CD4-positive, alpha-beta T cell treated with Interleukin-17A for 1 hour (primary cell): ENCODE data around the gene GALNT16.

ENCODE experiments used
- DNase-seq: peaks from one replicate; pipeline ENCODE4 v3.0.0-alpha.2; 2020

GALNT16 gene

GRCh38 chr14:69320581-69321365 lies 60.8 kb downstream of the GALNT16 start:
- DNase-seq: no peak

- DNase-seq: no peak
These were observed 61.8 kb downstream of the GALNT16 start for GRCh38 chr14:69321601-69322330.

- no peak for DNase-seq
These were observed 63.5 kb downstream of the GALNT16 start for GRCh38 chr14:69323266-69323998.

GRCh38 chr14:69323999-69324282 lies 64.0 kb downstream of the GALNT16 start:
- no peak for DNase-seq

GRCh38 chr14:69324341-69324931 lies 64.5 kb downstream of the GALNT16 start:
- DNase-seq: no peak

- no peak for DNase-seq
These were observed 65.1 kb downstream of the GALNT16 start for GRCh38 chr14:69325086-69325485.

- DNase-seq: no peak
These were observed 65.8 kb downstream of the GALNT16 start for GRCh38 chr14:69325646-69326265.

GRCh38 chr14:69326611-69327010 lies 66.7 kb downstream of the GALNT16 start:
- no peak for DNase-seq

GRCh38 chr14:69327507-69327906 lies 67.5 kb downstream of the GALNT16 start:
- no peak for DNase-seq

GRCh38 chr14:69328317-69328716 lies 68.4 kb downstream of the GALNT16 start:
- no peak for DNase-seq

GRCh38 chr14:69328765-69329164 lies 68.8 kb downstream of the GALNT16 start:
- no peak for DNase-seq

GRCh38 chr14:69331206-69331605 lies 71.2 kb downstream of the GALNT16 start:
- DNase-seq: no peak

- no peak for DNase-seq
These were observed 72.9 kb downstream of the GALNT16 start for GRCh38 chr14:69332782-69333395.

GRCh38 chr14:69333791-69334337 lies 73.9 kb downstream of the GALNT16 start:
- no peak for DNase-seq

GRCh38 chr14:69334576-69334975 lies 74.6 kb downstream of the GALNT16 start:
- DNase-seq: no peak

- no peak for DNase-seq
These were observed 75.4 kb downstream of the GALNT16 start for GRCh38 chr14:69335371-69335771.

GRCh38 chr14:69337984-69338383 lies 78.0 kb downstream of the GALNT16 start:
- DNase-seq: no peak

GRCh38 chr14:69339426-69339825 lies 79.5 kb downstream of the GALNT16 start:
- no peak for DNase-seq

- DNase-seq: no peak
These were observed 83.1 kb downstream of the GALNT16 start for GRCh38 chr14:69342928-69343525.

GRCh38 chr14:69344171-69344570 lies 84.2 kb downstream of the GALNT16 start:
- DNase-seq: no peak

- DNase-seq: no peak
These were observed 85.4 kb downstream of the GALNT16 start for GRCh38 chr14:69345402-69345801.

- DNase-seq: no peak
These were observed 86.8 kb downstream of the GALNT16 start for GRCh38 chr14:69346710-69347109.
